DMS 273 treated with DMSO at 0.1 percent for 48 hours (cell line): ENCODE measurements around the gene POLD4.

ENCODE experiments used
- DNase-seq: peaks from one replicate; lab custom pipeline; 2025; lab: John Stamatoyannopoulos, UW

The POLD4 gene

GRCh38 chr11:67370351-67371076, 17.2 kb upstream of the POLD4 start:
- no peak for DNase-seq

GRCh38 chr11:67369801-67370284, 16.5 kb upstream of the POLD4 start:
- DNase-seq: no peak

- DNase-seq: no peak
These were observed 15.9 kb upstream of the POLD4 start for GRCh38 chr11:67369275-67369674.

DNA sequence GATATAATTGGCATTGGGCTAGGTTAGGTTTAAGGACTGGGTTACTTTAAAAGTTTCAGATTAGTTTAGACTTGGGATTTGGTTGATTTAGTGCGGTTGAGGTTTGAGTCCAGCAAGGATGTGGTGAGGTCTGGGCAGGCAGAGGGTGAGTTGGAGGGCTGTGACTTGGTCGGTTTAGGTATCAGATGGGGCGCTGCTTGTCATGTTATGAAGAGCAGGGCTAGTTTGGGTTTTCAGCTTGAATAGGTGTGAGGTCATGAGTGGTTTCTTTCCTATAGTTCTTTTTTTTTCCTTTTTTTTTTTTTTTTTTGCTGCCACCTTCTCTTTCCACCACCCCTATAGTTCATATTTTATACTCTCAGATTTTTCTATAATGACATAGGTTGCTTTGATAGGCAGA, 15.3 kb upstream of the POLD4 start:
- DNase-seq: no peak

DNA sequence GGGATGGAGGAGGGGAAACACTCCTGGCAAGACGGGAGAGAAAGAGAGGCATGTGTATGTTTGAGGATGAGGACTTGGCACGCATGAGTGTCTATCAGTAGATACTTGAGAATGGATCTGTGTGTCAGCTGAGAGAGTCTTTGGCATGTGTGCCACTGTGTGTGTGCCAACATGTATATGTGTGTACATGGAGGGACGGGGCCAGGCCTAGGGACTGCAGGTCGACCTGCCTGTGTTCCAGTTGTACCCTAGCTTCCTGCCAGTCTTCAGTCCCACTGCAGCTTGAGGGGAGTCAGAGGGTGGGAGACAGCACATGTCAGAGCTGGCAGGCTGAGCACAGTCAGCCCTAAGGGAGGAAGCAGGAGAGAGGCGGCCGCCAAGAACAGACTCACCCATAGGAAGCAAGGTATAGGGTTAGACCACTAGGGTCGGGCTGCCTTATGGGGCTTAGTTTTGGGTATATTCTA, 14.4 kb upstream of the POLD4 start:
- DNase-seq: no peak

GRCh38 chr11:67366961-67367760, 13.8 kb upstream of the POLD4 start:
- DNase-seq: no peak

- DNase-seq: no peak
These were observed 13.2 kb upstream of the POLD4 start for GRCh38 chr11:67366546-67366945.

GRCh38 chr11:67365736-67366444, 12.5 kb upstream of the POLD4 start:
- DNase-seq: no peak

DNA sequence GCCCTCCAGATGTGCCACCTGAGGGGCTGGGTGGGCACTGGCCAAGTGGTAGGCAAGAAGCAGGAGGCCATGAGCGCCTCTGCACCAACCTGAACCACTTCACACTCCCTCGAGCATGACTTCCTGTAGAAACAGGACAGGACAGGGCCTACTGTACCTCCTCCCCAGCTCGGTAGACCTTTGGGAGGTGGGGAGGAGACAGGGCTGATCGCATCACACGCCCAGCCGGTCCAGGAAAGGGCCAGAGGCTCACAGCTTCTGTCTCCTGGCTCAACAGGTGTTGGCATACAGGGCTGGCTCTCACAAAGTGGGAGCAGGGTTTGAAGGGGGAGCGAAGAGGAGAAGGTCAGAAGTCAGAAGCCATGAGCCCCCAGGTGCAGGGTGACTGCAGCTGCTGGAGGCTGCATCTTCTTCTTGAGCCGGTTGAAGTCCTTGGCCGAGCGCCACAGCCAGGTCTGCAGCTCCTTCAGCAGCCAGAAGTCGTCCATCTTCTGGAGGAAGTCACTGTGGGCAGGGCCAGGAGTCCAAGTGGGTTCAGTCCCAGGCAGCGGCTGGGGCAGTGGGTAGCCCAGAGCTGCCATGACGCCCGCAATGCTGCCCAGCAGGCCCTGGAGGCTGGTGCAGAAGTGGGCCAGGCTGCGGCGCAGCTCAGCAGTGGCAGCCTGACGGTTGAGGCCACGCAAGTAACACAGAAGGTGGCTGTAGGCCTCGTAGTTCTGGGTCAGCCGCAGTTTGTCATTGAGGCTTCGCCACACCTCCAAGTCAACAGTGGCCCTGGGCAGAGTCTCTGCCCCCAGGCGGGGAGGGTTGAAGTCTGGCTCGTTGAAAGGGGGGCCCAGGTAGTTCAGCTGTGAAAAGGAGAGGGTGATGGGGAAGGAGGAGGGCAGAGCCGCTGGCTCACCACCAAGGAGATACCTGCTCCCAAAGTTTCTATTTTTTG, 11.7 kb upstream of the POLD4 start:
- no peak for DNase-seq

- no peak for DNase-seq
These were observed 10.8 kb upstream of the POLD4 start for GRCh38 chr11:67364169-67364568.

- DNase-seq: no peak
These were observed 4.7 kb upstream of the POLD4 start for GRCh38 chr11:67357831-67358670.

- peak; percentile 30 for DNase-seq
These were observed 3.7 kb upstream of the POLD4 start for GRCh38 chr11:67356864-67357561.

DNA sequence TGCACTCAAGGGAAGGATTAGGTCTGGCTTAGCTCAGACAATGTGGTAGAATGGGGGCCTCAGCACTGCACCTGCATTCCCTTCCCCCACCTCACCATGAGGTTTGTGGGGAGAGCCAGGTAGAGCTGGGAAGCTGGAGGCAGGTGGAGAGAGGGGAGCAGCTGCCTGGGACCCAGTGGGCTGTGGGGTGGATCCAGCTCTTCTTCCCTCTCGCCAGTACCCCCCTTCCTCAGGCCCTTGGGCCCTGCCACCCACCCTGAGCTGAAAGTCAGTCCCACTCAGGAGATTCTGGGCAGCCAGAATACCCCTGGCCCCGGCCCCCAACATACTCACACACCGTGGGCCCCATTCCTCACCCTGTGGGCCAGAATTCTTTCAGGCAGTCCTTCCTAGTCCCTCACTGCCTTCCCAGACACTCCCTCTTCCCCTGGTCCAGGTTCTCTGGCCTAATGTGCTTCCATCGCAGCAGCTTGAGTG, 3.1 kb upstream of the POLD4 start:
- no peak for DNase-seq

- DNase-seq: no peak
These were observed 2.5 kb upstream of the POLD4 start for GRCh38 chr11:67355794-67356386.

DNA sequence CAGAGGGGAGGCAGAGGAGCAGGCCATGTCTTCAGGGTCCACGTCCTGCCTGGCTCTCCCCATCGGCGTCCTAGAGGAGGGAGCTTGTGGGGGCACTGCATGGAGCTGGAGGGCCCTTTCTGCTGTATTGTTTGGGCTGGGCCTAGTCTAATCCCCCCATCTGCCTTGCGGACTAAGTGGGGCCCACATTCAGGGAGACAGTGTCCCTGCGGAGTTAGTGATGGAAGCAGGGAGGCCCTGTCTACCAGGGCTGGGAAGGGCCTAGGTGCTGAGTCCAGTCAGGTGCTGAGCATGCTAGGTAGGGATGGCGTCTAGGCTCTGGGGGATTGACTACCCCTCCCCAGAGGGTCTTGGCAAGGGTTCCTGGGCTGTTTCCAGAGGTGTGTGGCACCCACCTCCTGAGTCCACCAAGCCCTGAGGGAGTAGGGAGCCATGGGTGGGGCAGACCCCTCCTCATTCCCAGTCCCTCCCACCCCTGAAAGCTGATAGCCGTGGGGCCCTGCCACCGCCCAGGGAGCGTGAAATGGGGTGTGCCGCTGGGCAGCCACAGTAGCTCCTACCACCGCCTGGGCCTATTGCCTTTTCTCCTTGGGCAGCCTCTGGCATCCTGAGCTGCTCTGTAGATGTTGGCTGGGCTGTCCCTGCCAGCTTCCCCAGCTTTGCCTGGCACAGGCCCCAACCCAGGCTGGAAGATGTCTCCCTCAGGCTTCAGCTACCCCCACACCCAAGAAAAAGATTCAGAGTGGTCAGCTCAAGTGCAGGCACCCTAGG, 1.9 kb upstream of the POLD4 start:
- no peak for DNase-seq

GRCh38 chr11:67354075-67355022, 1.0 kb upstream of the POLD4 start:
- no peak for DNase-seq

DNA sequence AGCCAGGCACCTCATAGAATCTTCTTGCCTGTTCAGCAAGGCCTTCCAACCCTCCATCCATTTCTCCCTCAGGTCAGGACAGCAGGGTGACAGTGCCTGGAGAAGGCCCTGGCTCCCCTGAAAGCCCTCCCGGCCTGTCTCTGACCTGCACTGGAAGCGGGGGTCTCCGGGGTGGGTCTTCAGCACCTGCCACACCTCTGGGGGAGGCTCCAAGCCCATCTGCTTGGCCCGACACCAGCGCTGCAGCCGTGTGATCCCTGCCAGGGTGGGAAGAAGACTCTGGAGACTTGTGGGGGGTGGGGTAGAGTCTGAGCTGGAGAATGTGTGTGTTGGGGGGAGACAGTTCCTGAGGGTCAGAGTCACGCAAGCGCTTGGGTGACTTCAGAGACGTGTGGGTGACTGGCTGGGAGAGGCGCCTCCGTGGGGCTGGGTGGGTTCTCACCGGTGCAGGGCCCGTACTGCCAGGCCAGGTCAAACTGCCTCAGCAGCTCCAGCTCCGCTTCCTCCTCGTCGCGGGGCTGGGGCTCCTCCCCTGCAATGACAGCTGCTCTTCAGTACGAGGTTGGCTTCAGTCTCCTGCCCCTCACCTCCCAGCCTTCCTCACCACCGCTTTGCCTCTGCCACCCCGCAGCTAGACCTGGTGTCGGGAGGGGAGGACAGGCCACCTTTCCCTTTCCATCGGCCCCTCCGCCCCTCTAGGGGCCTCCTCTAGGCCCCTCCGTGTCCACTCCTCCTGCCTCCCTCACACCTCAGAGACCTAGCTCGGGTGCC, 615 bp downstream of the POLD4 start:
- DNase-seq: no peak
